Measurements from ENCODE around the gene EGFLAM.

The EGFLAM gene

DNA sequence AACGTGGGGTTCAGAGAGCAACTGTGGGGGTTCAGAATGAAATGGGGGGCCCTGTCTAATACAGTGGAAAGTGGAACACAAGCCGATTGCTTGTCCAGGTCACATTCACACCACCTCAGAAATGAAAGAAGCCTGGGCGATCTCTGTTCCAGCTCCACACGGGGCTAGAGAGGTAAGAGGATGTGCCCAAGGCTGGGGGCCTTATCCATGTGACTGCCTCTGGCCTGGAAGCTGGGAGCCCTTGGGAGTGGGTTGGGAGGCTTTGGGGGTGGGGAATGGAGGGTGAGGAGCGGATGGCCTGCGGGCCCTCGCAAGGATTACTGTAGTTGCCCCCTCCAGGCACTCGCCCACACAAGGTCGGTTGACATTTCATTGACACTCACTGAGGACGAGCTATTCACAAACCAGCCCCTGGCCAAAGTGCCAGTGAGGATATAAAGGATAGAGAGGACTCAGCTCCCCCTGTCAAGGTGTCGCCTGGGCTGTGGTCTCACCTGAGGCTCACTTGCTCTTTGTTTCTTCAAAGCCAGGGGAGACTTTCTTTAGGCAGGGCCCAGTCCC is 211.4 kb downstream of the EGFLAM start:
- DNase-seq (ENCODE audit: low read depth in 2 of 2): no peak

DNA sequence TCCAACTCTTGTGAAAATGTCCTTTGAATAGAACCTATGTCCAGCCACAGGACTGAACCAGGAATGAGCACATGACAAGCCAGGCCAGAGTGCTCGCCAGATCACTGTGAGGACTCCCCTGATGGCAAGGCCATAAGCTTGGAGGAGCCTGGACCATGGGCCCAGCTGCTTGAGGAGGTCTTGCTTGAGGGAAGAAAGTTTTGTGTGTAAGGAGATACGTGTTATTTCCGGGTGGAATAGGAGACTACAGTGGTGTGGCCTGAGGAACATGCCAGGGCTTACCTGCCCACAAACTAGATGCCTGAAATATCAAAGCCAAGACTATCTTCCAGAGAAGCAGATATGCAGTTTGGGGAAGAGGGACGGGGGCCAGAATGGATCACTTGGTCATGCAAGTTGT is 213.3 kb downstream of the EGFLAM start:
- no peak for DNase-seq (ENCODE audit: low read depth in 2 of 2)

DNA sequence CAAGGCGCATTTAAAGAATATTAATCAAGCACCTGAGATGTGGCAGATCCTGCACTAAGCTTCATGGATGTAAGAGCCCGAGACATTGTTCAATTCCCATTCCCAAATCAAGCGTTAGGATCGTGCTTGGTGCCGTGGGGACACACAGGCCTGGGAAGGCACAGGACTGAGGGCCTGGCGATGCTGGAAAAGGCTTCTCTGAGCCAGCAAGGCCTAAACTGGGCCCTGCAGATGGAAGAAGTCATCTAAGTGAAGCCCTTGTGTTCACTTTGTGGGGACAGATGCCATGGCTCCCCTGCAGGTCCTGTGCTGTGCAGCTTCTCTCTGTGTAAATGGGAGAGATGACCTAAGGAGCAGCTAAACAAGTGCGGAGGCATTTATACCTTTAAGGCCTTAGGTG is 214.2 kb downstream of the EGFLAM start:
- no peak for DNase-seq (ENCODE audit: low read depth in 2 of 2)

DNA sequence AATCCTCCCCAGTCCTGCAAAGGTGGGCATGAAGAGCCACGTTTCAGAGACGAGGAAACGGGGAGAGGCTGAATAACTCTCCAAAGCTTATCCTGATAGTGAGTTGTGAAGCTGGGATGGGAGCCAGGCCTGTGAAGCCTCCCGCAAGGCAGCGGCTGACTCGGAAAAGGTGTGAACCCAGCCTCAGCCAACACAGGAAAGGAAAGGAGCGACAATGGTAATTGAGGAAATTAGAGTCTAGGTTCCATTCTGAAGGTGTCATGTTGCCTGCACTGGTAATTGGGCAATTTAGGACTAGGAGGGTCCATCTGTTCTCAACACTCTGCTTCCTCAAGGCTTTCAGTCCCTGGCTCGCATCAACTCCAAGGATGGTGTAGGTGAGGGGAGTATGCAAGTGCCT is 214.6 kb downstream of the EGFLAM start:
- no peak for DNase-seq (ENCODE audit: low read depth in 2 of 2)

DNA sequence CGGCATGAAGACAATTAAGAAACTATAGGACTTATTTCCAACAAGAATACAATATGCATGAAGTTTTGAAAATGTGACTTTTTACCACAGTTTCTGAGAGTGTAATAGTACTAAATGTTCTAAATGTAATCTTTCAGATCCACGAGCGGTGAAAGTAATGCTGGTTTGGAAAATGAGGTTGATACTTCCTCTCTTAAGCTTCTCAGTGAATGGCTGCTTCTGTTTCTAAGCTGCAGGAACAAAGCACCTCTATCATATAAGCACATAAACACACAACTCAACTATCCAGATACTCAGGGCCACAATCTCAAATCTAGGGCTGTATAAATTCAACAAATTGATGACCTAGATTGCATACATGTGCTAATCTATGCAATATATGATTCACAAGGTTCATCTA is 219.8 kb downstream of the EGFLAM start:
- DNase-seq (ENCODE audit: low read depth in 2 of 2): no peak

DNA sequence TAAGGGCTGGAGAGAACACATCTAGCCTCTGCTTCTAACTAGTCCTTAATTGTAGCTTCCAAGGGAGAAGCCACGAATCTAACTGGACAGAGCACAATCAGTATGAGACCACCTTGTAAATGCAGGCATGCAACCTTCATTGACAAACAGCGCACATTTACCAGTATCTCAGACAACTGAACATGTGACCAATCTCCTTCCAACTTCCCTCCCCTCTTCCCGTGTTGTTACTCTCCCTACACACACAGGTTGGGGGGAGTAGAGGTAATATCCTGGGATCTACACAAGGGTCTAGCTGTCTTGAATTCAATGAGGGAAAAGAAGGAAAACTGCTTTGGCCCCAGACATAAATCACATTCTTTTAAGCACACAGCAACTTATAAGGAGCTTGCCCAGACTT is 220.5 kb downstream of the EGFLAM start:
- DNase-seq (ENCODE audit: low read depth in 2 of 2): no peak

DNA sequence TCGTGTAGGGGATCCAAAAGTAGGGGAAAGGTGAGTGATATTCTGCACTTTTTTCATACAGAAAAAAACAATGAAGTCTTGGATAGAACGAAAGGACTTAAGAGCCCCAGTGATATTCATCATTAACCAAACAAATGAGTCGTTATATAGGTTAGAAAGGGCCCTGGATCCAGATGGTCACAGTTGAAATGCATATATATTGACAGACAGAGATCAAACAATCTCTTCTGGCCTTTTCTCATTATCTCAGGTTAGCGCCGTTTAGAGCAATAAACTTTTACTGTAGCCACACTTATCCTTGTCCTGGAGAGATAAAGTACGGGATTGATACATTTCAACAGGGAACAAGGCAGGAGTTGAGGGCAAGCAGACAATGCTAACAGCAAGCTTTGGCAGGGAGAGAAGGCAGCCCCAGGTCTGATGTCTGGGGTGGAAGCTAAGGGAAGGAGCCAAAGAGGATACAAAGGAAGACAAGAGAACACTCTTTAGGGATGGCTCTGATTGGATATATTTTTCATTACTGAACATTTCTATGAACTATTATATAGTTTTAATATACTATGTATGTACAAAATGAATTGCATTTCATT is 221.1 kb downstream of the EGFLAM start:
- no peak for DNase-seq (ENCODE audit: low read depth in 2 of 2)

DNA sequence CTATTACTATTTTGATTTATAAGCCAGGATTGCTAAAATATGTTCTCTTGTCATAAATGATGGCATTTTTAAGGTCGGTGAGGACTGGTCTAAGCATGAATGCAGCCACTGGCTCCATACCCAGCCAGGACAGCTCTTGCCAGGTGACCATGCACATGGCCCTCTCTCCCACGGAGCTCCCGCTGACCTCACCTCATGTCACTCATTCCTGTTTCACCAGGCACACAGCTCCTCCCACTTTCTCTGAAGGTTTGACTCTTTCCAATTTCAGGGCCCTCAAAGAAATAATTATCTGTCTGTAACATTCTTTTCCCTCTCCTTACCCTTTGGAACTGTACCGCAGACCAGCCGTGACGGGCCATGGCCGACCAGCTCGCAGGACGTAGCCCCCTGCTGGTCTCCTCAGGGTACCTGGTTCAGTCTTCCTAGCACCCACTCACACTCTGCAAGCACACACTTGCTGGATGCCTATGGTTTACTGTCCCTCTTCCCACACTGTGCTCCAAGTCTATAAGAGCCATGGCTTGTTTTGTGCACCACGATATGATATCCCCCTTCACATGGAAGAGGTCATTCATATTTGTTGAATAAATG is 225.5 kb downstream of the EGFLAM start:
- DNase-seq (ENCODE audit: low read depth in 2 of 2): no peak

DNA sequence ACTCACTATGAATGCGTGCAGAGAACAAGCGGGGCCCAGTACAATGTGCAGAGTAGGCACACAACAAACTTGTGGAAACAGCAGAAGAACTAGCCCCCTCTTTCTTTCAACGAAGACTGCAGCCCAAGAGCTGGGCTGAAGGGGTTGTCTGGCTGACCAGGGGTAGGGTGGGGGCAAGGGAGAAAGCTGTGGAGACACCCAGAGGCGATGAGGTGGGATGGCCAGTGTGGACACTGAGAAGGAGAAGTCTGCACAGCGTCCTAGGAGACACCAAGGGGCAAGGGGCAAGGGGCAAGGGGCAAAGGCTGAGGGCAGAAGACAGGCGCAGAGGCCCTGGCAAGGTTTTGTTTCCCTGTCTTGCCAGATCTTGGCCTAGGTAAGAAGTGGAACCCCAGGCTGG is 235.8 kb downstream of the EGFLAM start:
- no peak for DNase-seq (ENCODE audit: low read depth in 2 of 2)

DNA sequence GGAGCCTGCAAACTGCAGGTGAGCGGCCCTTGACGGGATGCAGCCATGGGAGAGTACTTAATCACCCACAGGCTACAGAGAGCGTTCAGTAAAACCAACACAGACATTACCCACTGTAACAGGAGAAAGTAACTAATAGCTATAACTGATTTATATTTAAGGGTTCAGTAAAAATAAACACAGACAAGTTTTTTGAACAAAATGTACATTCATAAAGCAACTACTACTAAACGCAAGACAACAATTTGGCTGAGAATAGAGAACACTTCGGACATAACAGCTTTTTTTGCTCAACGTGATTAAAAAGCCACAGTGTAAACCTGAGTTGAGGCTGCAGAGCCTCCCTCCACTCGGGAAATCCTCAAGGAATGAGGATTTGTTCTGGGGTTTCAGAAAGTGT is 236.4 kb downstream of the EGFLAM start:
- no peak for DNase-seq (ENCODE audit: low read depth in 2 of 2)

DNA sequence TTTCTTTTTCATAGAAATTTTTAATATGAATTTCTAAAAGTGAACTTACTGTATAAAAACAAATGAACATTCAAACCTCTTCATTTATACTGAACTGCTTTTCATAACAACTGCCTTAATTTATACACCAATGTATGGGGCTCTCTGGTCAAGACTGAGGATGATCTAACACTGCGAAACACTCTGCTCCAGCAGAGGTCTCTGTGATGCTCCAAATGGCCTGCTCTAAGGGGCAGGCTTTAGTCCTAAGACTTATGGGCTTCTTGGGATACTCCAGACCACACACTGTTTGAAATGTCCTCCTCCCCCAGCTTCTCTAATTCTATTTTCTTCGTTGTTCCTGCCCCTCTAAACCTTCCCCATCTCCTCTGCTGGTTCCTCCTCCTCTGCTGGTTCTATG is 239.6 kb downstream of the EGFLAM start:
- peak in 1 of 2 experiments; percentile 8 for DNase-seq (ENCODE audit: low read depth in 2 of 2)

DNA sequence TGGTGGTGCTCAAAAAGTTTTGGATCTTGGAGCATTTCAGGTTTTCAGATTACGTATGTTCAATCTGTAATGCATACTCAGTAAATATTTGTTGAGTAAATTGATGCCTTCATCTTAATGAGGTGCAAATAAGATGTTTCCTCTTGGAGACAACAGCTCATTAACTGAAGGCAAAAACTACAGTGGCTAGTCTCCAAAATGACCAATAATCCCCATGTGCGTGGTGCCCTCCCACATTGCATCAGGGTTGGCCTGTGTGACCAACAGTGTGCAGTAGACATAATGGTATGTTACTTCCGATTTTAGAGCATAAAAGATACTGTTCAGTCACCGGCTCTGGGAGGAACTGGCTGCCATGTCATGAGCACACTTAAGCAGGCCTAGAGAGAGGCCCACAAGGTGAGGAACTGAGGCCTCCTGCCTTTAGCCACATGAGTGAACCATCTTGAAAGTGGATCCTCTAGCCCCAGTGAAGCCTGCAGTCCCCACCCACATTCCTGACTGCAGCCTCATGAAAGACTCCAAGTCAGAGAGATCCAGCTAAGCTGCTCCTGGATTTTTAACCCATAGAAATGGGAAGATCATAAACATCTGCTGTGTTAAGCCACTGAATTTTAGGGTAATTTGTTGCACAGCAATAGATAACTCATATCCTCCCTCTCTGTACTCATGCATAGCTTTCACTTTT is 242.4 kb downstream of the EGFLAM start:
- peak; percentile 63 to 65 for DNase-seq (ENCODE audit: low read depth in 2 of 2)

DNA sequence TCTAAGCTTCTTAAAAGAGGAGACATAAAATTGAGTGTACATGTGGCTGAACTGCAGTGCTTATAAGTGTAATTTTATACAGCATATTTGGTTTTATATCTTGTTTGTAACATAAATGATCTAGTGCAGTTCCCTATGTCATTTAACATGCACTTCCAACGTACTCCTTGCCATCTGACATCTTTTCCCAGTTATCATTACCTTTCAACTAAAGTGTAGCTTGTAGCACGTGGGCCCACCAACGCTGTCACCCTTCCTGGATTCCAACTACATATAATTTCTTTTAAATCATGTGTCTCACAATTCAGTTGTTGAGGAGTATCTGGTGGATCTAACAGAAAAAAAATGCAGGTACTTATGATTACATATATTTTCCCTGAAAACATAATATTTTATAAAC is 247.9 kb downstream of the EGFLAM start:
- DNase-seq (ENCODE audit: low read depth in 2 of 2): no peak

DNA sequence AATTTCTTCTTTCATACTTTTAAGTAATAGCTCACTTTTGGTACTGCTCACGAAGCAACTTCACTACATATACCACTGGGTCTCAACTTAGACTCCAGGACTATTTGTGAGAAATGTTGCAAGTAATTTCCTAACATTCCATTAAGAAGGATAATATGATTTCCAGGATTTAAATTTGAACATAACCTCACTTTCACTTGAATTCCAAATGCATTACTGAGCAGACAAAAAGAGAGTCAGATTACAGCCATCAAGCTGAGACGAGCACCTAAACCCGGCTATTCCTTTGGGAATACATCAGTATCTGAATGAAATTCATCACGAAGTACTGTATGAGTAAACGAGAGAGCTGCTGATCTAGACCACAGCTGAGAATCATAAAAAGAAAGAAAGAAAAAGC is 250.8 kb downstream of the EGFLAM start:
- DNase-seq (ENCODE audit: low read depth in 2 of 2): peak; percentile 87 to 88
